Glutamatergic neuron (in vitro differentiated cells): ENCODE data around the gene TOM1L2. TPM values are rescaled to one million over a fixed set of nuclear protein-coding genes. Genes with fewer than 3 reads are reported as not detected.

Experiments
- DNase-seq: peaks from one replicate; pipeline ENCODE4 v3.0.0; 2022
- H3K27ac Mint-ChIP-seq: one replicate; pipeline ENCODE4 v1.8.0; 2020; ENCODE audit warnings: mild to moderate bottlenecking, mixed read lengths, inconsistent platforms; ENCODE audit not compliant: unreplicated experiment
- H3K27me3 Mint-ChIP-seq: one replicate; pipeline ENCODE4 v1.8.0; 2020; ENCODE audit warnings: mild to moderate bottlenecking, moderate library complexity, mixed read lengths, inconsistent platforms; ENCODE audit not compliant: unreplicated experiment
- H3K36me3 Mint-ChIP-seq: one replicate; pipeline ENCODE4 v1.8.0; 2020; ENCODE audit warnings: mild to moderate bottlenecking, mixed read lengths, inconsistent platforms; ENCODE audit not compliant: unreplicated experiment
- H3K4me1 Mint-ChIP-seq: one replicate; pipeline ENCODE4 v1.8.0; 2020; ENCODE audit warnings: mild to moderate bottlenecking, low read depth, mixed read lengths, inconsistent platforms; ENCODE audit not compliant: unreplicated experiment
- H3K4me3 Mint-ChIP-seq: one replicate; pipeline ENCODE4 v1.8.0; 2020; ENCODE audit warnings: mild to moderate bottlenecking, mixed read lengths, inconsistent platforms; ENCODE audit not compliant: unreplicated experiment
- H3K9me3 Mint-ChIP-seq: one replicate; pipeline ENCODE4 v1.8.0; 2020; ENCODE audit warnings: mild to moderate bottlenecking, moderate library complexity, mixed read lengths, inconsistent platforms; ENCODE audit not compliant: unreplicated experiment
- total RNA-seq: library from RNA; stranded (reverse); fragmentation: NEBNext Ultra II Directional; extraction: Animal tissue kit (Norgen Biotek cat#: 25700); gene quantifications from one replicate; pipeline ENCODE4 v1.2.1, GENCODE V29; 2021; ENCODE audit not compliant: unreplicated experiment
- TF ChIP-seq, protein P1 (sequence below): fragments of 200-600 bp; sonication (generic); IDR thresholded peaks from one replicate; pipeline ENCODE4 v1.5.0; 2021; ENCODE audit not compliant: partially characterized antibody, unreplicated experiment

TOM1L2 gene
- total RNA-seq, 1 donor from 2014 or later, result 62.8 TPM

DNA sequence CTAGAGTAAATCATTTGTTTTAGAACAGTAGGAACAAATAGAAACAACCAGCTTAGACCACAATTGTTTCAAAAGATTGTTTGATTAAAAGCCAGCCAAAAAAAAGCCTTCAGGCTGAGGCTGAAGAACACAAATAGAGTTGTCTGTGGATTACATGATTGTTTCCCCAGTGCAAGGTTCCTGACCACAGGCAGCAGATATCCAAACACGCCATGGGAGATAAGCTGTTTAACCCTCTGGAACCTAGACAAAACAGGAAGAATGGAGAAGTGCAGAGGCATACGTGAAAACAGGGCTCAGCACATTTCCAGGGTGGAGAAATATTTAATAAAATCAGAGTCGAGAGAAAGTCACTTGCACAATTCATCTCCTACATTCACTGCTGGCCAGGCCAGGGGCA lies 45.8 kb upstream of the TOM1L2 start:
- Mint-ChIP-seq H3K9me3 (peaks cover 5% of the 10 kb centered on the region), H3K4me1 (peaks cover 29% of the 10 kb centered on the region), H3K36me3 (peaks cover 4% of the 10 kb centered on the region), H3K4me3 (no peak overlapping the region), H3K27ac (no peak overlapping the region), H3K27me3 (peaks cover 12% of the 10 kb centered on the region)
- DNase-seq, result no peak
- TF ChIP-seq, protein P1, sequence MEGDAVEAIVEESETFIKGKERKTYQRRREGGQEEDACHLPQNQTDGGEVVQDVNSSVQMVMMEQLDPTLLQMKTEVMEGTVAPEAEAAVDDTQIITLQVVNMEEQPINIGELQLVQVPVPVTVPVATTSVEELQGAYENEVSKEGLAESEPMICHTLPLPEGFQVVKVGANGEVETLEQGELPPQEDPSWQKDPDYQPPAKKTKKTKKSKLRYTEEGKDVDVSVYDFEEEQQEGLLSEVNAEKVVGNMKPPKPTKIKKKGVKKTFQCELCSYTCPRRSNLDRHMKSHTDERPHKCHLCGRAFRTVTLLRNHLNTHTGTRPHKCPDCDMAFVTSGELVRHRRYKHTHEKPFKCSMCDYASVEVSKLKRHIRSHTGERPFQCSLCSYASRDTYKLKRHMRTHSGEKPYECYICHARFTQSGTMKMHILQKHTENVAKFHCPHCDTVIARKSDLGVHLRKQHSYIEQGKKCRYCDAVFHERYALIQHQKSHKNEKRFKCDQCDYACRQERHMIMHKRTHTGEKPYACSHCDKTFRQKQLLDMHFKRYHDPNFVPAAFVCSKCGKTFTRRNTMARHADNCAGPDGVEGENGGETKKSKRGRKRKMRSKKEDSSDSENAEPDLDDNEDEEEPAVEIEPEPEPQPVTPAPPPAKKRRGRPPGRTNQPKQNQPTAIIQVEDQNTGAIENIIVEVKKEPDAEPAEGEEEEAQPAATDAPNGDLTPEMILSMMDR, result no peak

- H3K4me1 Mint-ChIP-seq, result peaks cover 29% of the 10 kb centered on the region
- DNase-seq, result no peak
- H3K27me3 Mint-ChIP-seq, result peaks cover 12% of the 10 kb centered on the region
- peaks cover 4% of the 10 kb centered on the region for H3K36me3 Mint-ChIP-seq
- peak overlapping the region; percentile 87 for H3K27ac Mint-ChIP-seq
- peaks cover 5% of the 10 kb centered on the region for H3K9me3 Mint-ChIP-seq
- H3K4me3 Mint-ChIP-seq, result no peak overlapping the region
- TF ChIP-seq, protein P1, result no peak
Observed at GRCh38 chr17:18016426-18016825, 44.2 kb upstream of the TOM1L2 start.

- Mint-ChIP-seq H3K4me1 (peaks cover 29% of the 10 kb centered on the region), H3K27ac (peak overlapping the region; percentile 87)
- TF ChIP-seq, protein P1, result no peak
Observed at GRCh38 chr17:18015593-18015992, 43.4 kb upstream of the TOM1L2 start.

GRCh38 chr17:18014006-18014405 lies 41.8 kb upstream of the TOM1L2 start:
- no peak for DNase-seq
- H3K27me3 Mint-ChIP-seq, result peaks cover 12% of the 10 kb centered on the region
- H3K27ac Mint-ChIP-seq, result no peak overlapping the region
- peaks cover 8% of the 10 kb centered on the region for H3K9me3 Mint-ChIP-seq
- H3K4me3 Mint-ChIP-seq, result no peak overlapping the region
- H3K4me1 Mint-ChIP-seq, result peaks cover 25% of the 10 kb centered on the region
- peaks cover 10% of the 10 kb centered on the region for H3K36me3 Mint-ChIP-seq
- TF ChIP-seq, protein P1, result no peak

More at GRCh38 chr17:18015593-18015992, 43.4 kb upstream of the TOM1L2 start:
- H3K4me3 Mint-ChIP-seq, result peak overlapping the region; percentile 49
- peaks cover 12% of the 10 kb centered on the region for H3K27me3 Mint-ChIP-seq
- H3K9me3 Mint-ChIP-seq, result peaks cover 5% of the 10 kb centered on the region
- peaks cover 4% of the 10 kb centered on the region for H3K36me3 Mint-ChIP-seq
- DNase-seq, result peak; percentile 41

DNA sequence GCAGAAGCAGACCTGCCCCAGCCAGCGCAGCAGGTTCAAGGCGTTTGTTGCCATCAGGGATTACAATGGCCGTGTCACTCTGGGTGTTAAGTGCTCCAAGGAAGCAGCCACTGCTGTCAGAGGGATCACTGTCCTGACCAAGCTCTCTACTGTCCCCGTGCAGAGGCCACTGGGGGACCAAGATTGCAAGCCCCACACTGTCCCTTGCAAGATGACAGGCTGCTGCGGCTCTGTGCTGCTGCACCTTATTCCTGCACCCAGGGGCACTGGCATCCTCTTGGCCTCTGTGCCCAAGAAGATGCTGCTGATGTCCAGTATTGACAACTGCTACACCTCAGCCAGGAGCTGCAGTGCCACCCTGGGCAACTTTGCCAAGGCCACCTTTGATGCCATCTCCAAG lies 39.1 kb upstream of the TOM1L2 start:
- H3K4me1 Mint-ChIP-seq, result peaks cover 23% of the 10 kb centered on the region
- no peak overlapping the region for H3K4me3 Mint-ChIP-seq
- H3K9me3 Mint-ChIP-seq, result peaks cover 8% of the 10 kb centered on the region
- peaks cover 10% of the 10 kb centered on the region for H3K36me3 Mint-ChIP-seq
- no peak for DNase-seq
- TF ChIP-seq, protein P1, result no peak
- H3K27me3 Mint-ChIP-seq, result peaks cover 16% of the 10 kb centered on the region
- H3K27ac Mint-ChIP-seq, result no peak overlapping the region
